SKM-1 (cell line): ENCODE data around the gene MME.

Experiments
- DNase-seq: peaks from one replicate; lab custom pipeline; 2025; ENCODE audit not compliant: unreplicated experiment; lab: John Stamatoyannopoulos, UW

MME gene

DNA sequence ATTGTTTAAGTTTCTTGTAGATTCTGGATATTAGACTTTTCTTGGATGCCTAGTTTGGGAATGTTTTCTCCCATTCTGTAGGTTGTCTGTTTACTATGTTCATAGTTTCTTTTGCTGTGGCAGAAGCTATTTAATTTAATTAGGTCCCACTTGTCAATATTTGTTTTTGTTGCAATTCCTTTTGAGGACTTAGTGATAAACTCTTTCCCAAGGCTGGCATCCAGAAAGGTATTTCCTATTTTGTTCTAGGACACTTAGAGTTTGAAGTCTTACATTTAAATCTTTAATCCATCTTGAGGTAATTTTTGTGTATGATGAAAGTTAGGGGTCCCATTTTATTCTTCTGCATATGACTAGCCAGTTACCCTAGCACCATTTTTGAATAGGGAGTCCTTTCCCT is 54.9 kb downstream of the MME start:
- DNase-seq, result no peak

DNA sequence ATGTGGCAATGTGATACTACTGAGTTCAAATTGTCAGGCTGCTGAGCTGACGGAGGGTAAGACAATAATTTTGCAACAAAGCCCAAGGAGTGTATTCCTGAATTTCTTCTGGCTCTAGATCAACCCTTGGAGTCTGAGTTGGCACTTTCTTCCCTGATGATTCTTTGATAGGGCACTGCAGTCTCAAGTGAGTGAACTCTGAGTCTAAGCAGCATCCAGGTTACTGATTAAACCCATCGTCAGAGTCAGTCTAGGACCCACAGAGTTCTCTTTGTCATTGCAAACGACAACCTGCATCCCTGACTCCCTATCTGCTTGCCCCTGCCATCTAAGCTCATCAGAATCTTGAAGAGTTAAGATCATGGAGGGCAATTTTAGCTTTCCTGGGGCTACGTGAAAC is 58.6 kb downstream of the MME start:
- DNase-seq, result no peak

DNA sequence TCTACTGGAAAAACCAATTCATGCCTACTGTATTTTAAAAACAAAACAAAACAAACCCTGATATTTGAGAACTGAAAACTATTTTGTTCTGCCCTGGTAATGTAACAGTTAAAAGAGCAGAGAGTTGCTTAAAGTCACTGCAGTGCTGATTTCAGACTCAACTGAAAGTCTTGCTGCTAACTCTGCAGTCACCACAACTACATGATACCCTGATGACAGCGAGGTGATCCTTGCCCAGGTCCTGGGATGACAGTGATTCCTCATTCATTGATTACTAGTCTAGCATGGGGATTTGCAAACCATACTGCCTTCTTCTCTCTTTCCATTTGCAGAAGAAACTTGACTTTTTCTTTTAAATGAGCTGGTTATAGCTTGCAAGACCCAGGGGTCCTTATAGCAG is 67.5 kb downstream of the MME start:
- no peak for DNase-seq

DNA sequence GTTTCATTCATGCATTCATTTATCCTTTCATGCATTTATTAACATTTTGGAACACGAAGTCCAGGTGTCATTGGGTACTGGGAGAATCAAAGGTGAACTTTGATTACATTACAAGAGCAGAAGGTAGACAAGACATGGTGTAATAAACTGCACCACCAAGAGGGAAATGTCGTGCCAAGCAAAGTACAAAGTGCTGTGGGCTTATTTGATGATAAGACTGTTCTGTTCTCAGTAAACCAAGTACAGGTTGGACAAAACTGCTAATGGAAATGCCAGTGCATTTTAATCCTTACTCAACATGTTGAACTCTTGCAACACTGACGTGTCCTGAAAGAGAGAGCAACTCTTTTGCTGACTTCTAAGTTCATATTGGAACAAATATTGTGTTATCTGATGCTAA is 69.4 kb downstream of the MME start:
- no peak for DNase-seq

DNA sequence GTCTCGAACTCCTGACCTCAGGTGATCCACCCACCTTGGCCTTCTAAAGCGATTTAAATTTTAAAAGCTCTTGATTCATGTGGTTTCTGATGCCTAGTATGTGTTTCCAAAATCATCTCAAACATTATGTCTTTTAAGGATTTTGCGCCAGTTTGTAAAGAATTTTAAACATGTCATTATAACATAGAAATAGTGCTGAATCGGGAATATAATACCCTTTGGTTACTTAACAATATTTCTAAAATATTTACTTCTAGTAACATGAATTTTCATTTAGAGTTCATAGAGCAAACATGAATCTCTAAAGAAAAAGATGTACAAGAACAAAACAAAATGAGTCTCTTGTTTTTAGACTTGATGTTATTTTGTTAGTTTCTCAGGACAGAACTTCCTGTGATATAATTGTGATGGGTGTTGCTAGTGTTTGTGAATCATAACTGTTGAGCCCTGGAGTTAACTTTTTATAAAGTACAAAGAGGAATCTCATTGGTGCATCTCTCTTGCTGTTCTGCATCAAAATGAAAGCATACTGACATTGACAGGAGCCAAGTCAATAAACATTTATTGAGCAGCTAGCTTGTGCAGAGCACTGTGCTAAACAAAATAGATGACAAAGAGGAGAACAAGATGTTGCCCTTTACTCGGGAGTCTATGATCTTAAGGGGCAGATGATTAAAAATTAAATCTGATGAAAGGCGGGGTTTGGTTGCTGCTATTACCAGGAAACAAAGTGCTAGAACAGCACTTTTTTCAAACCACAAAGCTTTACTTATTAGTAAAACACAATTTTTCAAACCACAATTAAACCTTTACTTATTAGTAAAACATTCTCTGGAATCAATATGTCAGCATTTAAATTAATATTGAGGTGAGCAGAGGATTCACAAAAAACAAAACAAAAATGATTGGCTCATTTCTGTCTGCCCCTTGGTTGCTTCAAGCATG is 73.4 kb downstream of the MME start:
- DNase-seq, result no peak

DNA sequence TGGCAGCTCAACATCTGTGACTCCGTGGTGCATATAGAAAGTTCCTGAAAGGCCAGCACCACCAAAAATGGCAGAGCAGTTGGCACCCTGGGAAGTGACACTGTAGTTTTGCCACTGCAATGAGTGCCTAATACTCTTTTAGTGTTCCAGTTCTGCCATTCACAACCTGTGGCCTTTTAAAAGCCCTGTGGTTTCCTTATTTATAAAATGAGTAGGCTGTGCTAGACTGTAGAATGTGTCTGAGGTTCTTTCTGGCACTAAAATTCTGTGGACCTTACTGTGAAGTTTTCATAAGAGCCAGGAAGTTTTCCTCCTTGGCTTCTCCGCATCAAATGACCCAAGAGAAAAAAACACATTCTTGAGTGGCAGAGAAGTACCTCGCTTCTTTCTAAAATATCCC is 74.1 kb downstream of the MME start:
- DNase-seq, result no peak

DNA sequence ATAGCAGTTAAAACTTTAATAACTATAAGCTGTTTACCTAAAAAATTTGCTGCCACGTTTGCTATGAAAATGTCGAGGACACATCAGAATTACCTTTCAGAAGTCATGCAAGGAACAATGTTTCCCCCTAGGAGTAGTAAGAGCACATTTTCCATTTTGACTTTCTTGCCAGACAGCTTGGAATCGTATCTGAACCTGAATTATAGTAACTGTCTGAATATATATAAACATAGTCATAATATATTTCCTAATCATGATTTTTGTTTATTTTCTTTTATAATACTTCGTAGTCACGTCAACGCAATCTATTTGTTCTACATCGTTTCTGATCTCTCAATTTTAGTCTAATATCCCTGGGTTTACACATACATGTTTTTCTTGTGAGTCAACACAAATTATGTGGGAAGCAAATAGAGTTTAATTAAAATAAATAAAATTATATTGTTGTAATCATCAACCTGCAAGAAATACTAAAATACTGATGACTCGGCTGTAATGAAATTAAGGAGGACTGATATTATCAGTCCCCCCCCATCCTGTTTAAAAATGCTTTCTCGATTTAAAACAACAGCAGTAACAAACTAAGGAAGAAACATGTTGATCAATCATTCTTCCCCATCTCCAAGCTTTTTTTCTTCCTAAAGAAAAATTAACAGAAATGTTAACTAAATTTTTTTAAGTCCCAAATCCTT is 78.4 kb downstream of the MME start:
- no peak for DNase-seq

DNA sequence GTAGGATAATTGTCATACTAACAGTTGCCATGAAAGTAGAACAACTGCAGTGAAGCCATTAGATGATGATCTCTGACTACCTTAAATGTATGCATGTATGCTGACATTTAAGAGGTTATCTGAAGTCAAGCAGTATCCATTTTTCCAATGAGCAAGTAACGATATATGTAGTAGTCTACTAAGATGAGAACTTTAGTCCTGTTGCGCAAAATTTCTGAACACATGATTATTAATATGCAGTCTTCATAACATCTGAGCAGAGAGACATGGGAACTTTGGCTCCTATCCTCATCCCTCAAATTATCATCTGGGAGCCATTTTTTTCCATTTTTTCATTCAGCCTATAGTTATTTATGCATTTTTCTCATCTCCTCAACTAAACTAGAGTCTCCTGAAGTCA is 79.2 kb downstream of the MME start:
- DNase-seq, result no peak

DNA sequence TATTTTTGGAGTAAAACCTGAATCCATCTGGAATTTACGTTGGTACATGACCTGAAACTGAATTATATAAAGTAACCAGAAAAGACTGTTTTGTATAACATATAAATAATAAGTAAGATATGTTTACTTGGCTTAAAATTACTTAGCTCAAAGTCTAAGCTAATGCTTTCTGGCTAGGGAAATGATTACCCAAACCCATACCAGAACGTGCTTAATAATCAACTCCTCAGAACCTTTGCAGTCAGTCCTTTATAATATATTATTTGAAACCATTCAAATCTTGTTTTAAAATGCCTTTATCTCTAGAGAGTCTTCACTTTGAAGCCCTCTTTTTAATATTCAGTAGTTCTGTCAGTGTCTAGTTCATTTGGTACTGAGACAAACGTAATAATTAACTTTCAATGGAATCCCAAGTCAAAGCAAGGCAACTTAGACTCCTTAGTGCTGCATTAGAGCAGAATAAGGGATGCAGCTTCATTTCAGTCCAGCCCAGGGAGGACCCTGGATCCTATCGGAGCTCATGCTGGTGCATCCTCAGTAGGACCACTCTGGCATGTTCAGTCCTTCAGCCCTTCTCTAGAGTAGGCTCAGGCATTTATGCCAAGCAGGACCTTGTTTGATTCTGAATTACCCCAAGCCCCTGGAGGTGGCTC is 81.6 kb downstream of the MME start:
- no peak for DNase-seq

DNA sequence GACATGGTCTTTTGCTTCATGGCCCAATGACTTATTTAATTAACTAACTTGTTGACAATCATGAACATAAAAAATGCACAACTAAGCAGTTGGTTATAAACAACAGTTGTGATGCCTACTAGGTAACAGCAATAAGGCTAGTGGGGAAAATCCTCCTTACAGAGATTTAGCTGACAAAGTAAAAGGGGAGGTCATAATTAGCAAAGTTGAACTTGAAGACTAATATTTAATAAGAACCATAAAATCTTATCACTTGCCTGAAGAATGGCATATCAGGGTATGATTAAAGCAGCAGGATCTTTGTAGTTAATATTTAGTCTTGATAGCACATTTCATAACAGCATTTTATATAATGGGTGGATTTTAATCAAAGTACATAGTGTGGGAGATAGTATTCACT is 84.2 kb downstream of the MME start:
- no peak for DNase-seq

DNA sequence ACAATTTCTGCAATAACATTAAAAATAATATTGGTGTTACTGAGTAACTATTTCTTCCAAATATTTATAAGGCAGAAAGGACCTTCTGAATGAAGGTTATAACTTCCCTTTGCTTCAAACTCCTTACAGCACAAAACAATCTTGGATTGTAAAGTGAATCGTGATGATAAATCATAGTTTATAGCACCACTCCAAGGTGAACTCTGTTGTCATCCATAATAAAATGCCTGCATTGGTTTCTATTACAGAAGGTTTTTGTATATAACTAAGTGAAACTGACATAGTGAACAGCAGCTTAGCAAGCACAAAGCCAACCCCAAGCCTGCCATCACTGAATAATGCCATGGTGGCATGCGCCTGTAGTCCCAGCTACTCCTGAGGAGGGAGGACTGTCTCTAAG is 86.3 kb downstream of the MME start:
- DNase-seq, result no peak

DNA sequence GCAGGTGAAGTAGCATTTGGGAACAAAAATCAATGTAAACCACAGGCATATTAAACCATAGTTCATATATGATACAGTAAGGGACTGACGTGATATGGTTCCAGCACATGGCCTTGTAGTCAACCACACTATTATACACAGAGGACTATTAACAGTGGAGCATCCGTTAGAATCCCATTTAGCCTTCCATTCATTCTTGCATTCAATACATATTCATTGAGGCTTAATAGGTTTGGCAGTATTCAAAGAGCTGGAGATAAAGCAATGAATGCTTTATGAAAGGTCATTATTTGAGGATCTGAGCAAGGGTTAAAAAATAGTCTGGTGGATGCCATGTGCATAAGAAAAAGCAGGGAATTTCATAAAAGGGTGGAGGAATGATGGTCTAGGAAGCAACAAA is 89.1 kb downstream of the MME start:
- DNase-seq, result no peak

DNA sequence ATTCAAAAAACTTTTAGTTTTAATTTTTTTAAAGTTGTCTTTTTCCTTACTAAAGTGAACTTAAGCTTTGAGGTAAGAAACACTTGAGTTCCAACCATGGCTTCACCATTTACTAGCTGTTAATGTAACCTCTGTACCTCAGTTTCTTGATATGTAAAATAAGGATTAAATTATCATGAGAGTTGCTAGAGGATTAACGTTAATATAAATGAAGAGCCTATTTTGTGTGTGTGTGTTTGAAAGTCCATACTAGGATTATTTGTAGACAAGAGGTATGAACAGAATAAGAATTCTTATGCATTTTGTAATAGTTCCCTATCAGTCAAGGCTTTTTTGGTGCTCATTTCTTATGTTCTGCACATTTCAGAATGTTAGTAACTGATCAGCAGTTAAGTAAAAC is 93.7 kb downstream of the MME start:
- no peak for DNase-seq

DNA sequence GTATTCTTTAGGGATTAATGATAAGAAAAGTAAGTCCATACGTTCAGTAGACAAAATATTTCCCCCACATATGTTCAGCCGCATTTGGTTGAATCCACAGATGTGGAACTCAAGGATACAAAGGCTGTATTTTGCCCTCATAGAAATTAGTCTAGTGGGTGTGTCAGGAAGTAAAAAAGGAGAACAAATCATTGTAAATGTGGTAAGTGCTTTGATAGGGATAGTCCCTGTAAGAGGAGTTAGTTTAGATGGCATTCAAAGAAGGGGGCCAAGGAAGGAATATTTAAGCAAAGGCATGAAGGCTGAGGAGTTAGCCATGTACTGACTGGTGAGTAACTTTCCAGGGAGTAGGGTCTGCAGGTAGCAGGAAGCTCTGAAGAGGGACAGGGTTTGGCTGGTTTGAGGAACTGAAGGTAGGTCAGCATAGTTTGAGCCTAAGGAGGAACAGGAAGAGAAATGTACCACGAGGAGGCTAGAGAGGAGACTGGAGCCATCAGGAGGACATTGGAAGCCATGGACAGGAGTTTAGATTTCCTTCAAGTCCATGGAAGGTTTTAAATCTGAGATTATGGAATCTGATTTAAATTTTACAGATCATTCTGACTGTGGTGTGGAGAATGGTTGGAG is 98.8 kb downstream of the MME start:
- DNase-seq, result peak; percentile 18

DNA sequence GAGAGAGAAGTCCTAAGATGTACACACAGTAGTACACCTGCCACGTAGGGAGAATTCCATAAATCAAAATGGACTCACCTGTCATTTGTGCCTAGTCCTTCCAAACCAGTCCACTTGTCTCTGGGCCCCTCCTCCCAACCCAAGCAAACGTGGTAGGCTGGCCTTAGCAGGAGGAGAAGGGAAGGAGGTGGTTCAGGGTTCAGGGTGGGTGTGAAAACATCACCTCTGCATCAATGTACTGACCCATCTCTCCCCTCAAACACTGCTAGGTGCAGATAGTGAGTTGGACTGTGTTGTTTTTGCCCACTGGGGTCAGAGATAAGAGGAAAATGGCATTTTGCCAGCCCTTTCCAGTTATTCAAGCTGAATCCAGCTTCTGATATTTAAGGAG is 99.3 kb downstream of the MME start:
- no peak for DNase-seq

DNA sequence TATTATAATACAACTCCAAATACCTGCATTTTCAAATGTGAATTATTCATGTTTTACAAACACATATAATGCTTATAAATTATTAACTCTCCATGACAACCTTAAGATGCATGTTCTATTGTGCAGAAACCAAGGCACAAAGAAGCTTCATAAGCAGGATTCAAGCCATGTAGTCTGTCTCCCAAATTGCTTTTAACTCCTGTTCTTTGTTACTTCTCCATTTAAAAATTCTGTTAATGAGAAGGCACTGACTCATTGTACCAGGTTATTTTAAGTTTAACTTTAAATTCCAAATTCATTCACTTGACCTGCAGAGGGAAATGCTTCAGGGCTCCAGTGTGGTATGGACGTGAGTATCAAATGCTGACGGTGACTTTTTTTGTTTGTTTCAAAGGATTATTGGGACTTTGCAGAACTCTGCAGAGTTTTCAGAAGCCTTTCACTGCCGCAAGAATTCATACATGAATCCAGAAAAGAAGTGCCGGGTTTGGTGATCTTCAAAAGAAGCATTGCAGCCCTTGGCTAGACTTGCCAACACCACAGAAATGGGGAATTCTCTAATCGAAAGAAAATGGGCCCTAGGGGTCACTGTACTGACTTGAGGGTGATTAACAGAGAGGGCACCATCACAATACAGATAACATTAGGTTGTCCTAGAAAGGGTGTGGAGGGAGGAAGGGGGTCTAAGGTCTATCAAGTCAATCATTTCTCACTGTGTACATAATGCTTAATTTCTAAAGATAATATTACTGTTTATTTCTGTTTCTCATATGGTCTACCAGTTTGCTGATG is 100.0 kb downstream of the MME start:
- no peak for DNase-seq

DNA sequence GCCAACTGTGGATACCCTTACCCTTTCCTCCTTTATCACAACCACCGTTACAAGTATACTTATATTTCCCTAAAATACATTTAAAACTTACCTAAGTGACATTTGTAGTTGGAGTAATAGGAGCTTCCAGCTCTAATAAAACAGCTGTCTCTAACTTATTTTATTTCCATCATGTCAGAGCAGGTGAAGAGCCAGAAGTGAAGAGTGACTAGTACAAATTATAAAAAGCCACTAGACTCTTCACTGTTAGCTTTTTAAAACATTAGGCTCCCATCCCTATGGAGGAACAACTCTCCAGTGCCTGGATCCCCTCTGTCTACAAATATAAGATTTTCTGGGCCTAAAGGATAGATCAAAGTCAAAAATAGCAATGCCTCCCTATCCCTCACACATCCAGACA is 102.3 kb downstream of the MME start:
- no peak for DNase-seq

DNA sequence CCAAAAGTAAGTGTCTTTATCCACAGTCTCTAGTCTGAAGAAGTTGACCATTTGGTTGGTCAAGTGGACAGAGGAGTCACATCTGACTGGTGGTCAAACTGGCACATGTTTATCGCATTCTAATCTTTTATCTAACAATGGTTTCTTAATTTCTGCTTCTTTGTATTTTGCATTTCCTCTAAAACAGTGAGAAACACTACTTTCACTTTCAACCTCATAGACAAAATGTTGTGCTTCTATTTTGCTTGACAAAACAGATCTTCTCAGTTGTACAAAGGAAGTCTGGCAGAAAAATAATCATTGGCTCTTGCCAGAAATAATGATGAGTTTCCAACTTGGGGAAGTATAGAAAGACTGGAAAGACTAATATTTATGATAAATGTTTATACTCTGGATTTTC is 103.9 kb downstream of the MME start:
- DNase-seq, result no peak

DNA sequence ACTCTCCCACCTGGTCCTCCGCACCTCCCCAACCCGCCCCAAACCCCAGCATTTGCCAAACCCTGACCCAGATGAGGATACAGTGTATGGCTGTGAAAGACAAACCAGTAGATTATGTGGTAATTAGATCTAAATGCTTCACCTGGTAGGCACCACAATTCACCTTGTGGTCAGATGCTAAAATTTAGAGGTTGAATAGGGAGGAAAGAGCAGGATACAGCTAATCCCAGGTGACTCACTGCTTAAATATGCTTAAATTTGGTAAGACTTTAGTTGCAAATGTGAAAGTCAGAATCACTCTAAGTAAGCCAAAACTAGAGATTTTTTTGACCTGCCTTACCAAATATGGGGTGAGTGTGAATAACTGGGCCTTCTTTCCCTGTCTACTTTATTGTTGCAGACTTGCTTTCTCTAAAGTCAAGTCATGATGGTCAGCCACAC is 105.5 kb downstream of the MME start:
- no peak for DNase-seq

DNA sequence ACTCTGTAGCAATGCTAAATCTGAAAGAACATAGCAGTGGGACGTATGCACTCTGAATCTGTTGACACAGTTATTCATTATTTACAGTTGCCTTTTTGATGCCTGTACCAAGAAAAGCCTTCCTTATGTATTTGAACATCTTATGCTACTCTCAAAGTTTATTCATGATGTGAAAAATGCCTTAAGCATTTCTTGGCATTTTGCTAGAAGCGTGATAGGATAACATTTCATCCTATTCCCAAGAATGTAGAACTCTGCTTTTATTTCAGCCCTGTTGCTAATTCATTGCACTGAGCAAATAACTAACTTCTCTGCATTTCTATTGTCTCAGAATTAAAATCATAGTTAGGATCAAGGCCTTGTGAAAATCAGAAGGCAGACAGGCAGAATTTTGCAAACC is 107.9 kb downstream of the MME start:
- DNase-seq, result no peak

DNA sequence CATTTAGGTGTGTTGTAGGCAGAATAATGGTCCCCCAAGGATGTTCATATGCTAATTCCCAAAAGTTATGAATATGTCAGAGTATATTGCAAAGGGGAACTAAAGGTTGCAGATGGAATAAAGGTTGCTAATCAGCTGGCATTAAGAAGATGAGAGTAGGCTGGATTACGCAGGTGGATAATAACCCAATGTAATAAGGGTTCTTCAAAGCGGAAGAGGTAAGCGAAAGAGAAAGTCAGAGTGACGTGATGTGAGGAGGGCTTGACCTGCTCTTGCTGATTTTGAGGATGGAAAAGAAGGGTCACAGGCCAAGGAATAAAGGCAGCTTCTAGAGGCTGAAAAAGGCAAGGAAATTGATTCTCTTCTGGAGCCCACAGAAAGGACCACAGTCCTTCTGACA is 109.4 kb downstream of the MME start:
- DNase-seq, result no peak
